Right kidney (tissue), 1 donor: ENCODE measurements around the gene SPEG.

Experiments
- DNase-seq: peaks from one replicate; pipeline ENCODE4 v3.0.0-alpha.2; 2016

The SPEG gene

GRCh38 chr2:219496825-219497494 lies 62.3 kb downstream of the SPEG start:
- DNase-seq = peak; percentile 63

GRCh38 chr2:219497495-219498279 lies 63.0 kb downstream of the SPEG start:
- DNase-seq = no peak

- peak; percentile 86 for DNase-seq
Observed at GRCh38 chr2:219498280-219499057, 63.8 kb downstream of the SPEG start, which contains the start of gene GMPPA. Gene GMPPA, plus strand, starts transcription at chr2:219498891. Its CDS starts 1,085 bp downstream, at chr2:219499976.

- DNase-seq = no peak
Observed at GRCh38 chr2:219499058-219499307, 64.3 kb downstream of the SPEG start.

GRCh38 chr2:219499555-219499954 lies 64.9 kb downstream of the SPEG start:
- no peak for DNase-seq

- no peak for DNase-seq
Observed at GRCh38 chr2:219500135-219500534, 65.5 kb downstream of the SPEG start.

- DNase-seq = no peak
Observed at GRCh38 chr2:219501849-219502248, 67.2 kb downstream of the SPEG start.

GRCh38 chr2:219502618-219503017 lies 68.0 kb downstream of the SPEG start:
- no peak for DNase-seq

- DNase-seq = no peak
Observed at GRCh38 chr2:219505585-219505984, 70.9 kb downstream of the SPEG start.

GRCh38 chr2:219506153-219506801 lies 71.6 kb downstream of the SPEG start:
- DNase-seq = no peak

- DNase-seq = no peak
Observed at GRCh38 chr2:219506802-219507526, 72.3 kb downstream of the SPEG start.

- DNase-seq = no peak
Observed at GRCh38 chr2:219507581-219508443, 73.2 kb downstream of the SPEG start.

GRCh38 chr2:219508444-219508734 lies 73.7 kb downstream of the SPEG start:
- DNase-seq = no peak

GRCh38 chr2:219508971-219509779 lies 74.5 kb downstream of the SPEG start:
- DNase-seq = peak; percentile 37

- peak; percentile 70 for DNase-seq
Observed at GRCh38 chr2:219509780-219510511, 75.3 kb downstream of the SPEG start.

GRCh38 chr2:219510512-219511135 lies 76.0 kb downstream of the SPEG start:
- DNase-seq = no peak

- DNase-seq = no peak
Observed at GRCh38 chr2:219511547-219512325, 77.1 kb downstream of the SPEG start.

- no peak for DNase-seq
Observed at GRCh38 chr2:219512524-219513216, 78.0 kb downstream of the SPEG start.
